HG03439 (cell line): ENCODE data around the gene RARG.
"Not testable (repeated sequence)": the region's sequence is repeated elsewhere in the genome, so short reads cannot be mapped to it uniquely, and the experiment has no call there.

Experiments used
- ATAC-seq: cut with Tn5 transposase; IDR thresholded peaks from one replicate; pipeline ENCODE4 v1.9.1; 2021; ENCODE audit warnings: mild to moderate bottlenecking, moderate library complexity; ENCODE audit not compliant: unreplicated experiment

RARG gene

GRCh38 chr12:53173085-53173715, 58.8 kb downstream of the RARG start:
- no peak for ATAC-seq

GRCh38 chr12:53172352-53172751, 59.7 kb downstream of the RARG start:
- ATAC-seq: no peak

GRCh38 chr12:53171725-53172329, 60.2 kb downstream of the RARG start:
- ATAC-seq: no peak

- no peak for ATAC-seq
Measured at GRCh38 chr12:53170876-53171724, 60.9 kb downstream of the RARG start.

- ATAC-seq: no peak
Measured at GRCh38 chr12:53170215-53170614, 61.8 kb downstream of the RARG start.

- no peak for ATAC-seq
Measured at GRCh38 chr12:53169644-53170043, 62.4 kb downstream of the RARG start.

GRCh38 chr12:53166837-53167236, 65.2 kb downstream of the RARG start:
- no peak for ATAC-seq

GRCh38 chr12:53163008-53163407, 69.0 kb downstream of the RARG start:
- ATAC-seq: not testable (repeated sequence)

- no peak for ATAC-seq
Measured at GRCh38 chr12:53161119-53161911, 70.7 kb downstream of the RARG start.

GRCh38 chr12:53160673-53161072, 71.3 kb downstream of the RARG start:
- no peak for ATAC-seq
